A673 (cell line): ENCODE measurements around the gene EMC1. TPM values are rescaled to one million over a fixed set of nuclear protein-coding genes. Genes with fewer than 3 reads are reported as not detected.
"Not testable (repeated sequence)": the region's sequence is repeated elsewhere in the genome, so short reads cannot be mapped to it uniquely, and the experiment has no call there.

Experiments
- BruUV-seq: library from RNA; stranded (reverse); fragments of 400-500 nt; replicated peaks from 2 replicates; lab custom pipeline; 2021; lab: Mats Ljungman, UMichigan
- CTCF ChIA-PET: fragments of 300-600 bp; sonication (Branson Sonifier 250); formaldehyde crosslinking; loops from one replicate; lab custom pipeline; 2022; ENCODE audit warnings: antibody characterized with exemption; lab: Charles Lee
- POLR2A ChIA-PET: fragments of 300-600 bp; sonication (Branson Sonifier 250); formaldehyde crosslinking; loops from one replicate; lab custom pipeline; 2022; ENCODE audit warnings: antibody characterized with exemption; ENCODE audit not compliant: low non-redundant PET; lab: Charles Lee
- DNase-seq: peaks from one replicate; pipeline ENCODE4 v3.0.0-alpha.2; 2015; ENCODE audit warnings: low spot score
- H3K27ac ChIP-seq: fragments of 200-600 bp; sonication (generic); 2 replicates; pipeline ENCODE4 v1.5.1; 2016; ENCODE audit warnings: mixed run types, low read depth, mild to moderate bottlenecking, mixed read lengths, antibody characterized with exemption, low read length; ENCODE audit not compliant: poor library complexity, severe bottlenecking
- H3K27me3 ChIP-seq: fragments of 200-600 bp; sonication (generic); replicated peaks from 2 replicates; pipeline ENCODE4 v1.6.1; 2017; ENCODE audit warnings: mixed run types, low read depth, mild to moderate bottlenecking, mixed read lengths, antibody characterized with exemption, low read length; ENCODE audit not compliant: insufficient read depth, poor library complexity
- H3K36me3 ChIP-seq: fragments of 200-600 bp; sonication (generic); 2 replicates; pipeline ENCODE4 v1.6.1; 2016; ENCODE audit warnings: mixed run types, mild to moderate bottlenecking, mixed read lengths, antibody characterized with exemption, low read length; ENCODE audit not compliant: insufficient read depth, poor library complexity, severe bottlenecking
- H3K4me1 ChIP-seq: fragments of 200-600 bp; sonication (generic); 2 replicates; pipeline ENCODE4 v1.6.1; 2017; ENCODE audit warnings: mixed run types, mild to moderate bottlenecking, mixed read lengths, antibody characterized with exemption, low read length; ENCODE audit not compliant: insufficient read depth, poor library complexity, severe bottlenecking
- H3K4me3 ChIP-seq: fragments of 200-600 bp; sonication (generic); 2 replicates; pipeline ENCODE4 v1.5.1; 2016; ENCODE audit warnings: low read depth, mixed run types, mild to moderate bottlenecking, mixed read lengths, low read length; ENCODE audit not compliant: poor library complexity, severe bottlenecking
- H3K9me3 ChIP-seq: fragments of 200-600 bp; sonication (generic); 2 replicates; pipeline ENCODE4 v1.6.1; 2016; ENCODE audit warnings: mixed run types, low read depth, mild to moderate bottlenecking, mixed read lengths, antibody characterized with exemption, low read length; ENCODE audit not compliant: poor library complexity, severe bottlenecking
- EZH2 ChIP-seq: fragments of 200-600 bp; sonication (generic); IDR thresholded peaks from 2 replicates; pipeline ENCODE4 v1.6.1; 2017; ENCODE audit warnings: borderline replicate concordance, low read depth, mild to moderate bottlenecking, mixed read lengths, antibody characterized with exemption, low read length; ENCODE audit not compliant: poor library complexity, severe bottlenecking
- intact Hi-C: fragments of 100-400 bp; cut with micrococcal nuclease; formaldehyde crosslinking; loops from one replicate; pipeline ENCODE4 v1.10.0; 2022; ENCODE audit not compliant: unreplicated experiment
- total RNA-seq: library from RNA; stranded (reverse); gene quantifications from 2 replicates; pipeline ENCODE4 v1.2.3, GENCODE V29; 2021
- TF ChIP-seq, protein P1 (sequence below): fragments of 300-800, 200-600 bp; sonication (generic); conservative IDR thresholded peaks from 2 replicates; pipeline ENCODE4 v1.5.1; 2017; ENCODE audit warnings: low read depth, mild to moderate bottlenecking, antibody characterized with exemption, low read length, moderate library complexity, mixed read lengths

The EMC1 gene
- total RNA-seq, 1 experiment from 2014 or later = 84.3 TPM

- POLR2A ChIA-PET = no interaction called here
Observed at GRCh38 chr1:19187852-19188251, 63.5 kb downstream of the EMC1 start.

GRCh38 chr1:19186001-19186400, 65.3 kb downstream of the EMC1 start:
- no TSS peak for BruUV-seq
- H3K4me1 ChIP-seq = no peaks in the 10 kb centered on the region
- TF ChIP-seq, protein P1, sequence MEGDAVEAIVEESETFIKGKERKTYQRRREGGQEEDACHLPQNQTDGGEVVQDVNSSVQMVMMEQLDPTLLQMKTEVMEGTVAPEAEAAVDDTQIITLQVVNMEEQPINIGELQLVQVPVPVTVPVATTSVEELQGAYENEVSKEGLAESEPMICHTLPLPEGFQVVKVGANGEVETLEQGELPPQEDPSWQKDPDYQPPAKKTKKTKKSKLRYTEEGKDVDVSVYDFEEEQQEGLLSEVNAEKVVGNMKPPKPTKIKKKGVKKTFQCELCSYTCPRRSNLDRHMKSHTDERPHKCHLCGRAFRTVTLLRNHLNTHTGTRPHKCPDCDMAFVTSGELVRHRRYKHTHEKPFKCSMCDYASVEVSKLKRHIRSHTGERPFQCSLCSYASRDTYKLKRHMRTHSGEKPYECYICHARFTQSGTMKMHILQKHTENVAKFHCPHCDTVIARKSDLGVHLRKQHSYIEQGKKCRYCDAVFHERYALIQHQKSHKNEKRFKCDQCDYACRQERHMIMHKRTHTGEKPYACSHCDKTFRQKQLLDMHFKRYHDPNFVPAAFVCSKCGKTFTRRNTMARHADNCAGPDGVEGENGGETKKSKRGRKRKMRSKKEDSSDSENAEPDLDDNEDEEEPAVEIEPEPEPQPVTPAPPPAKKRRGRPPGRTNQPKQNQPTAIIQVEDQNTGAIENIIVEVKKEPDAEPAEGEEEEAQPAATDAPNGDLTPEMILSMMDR = no peak
- TF ChIP-seq EZH2 = no peak
- no peak overlapping the region for H3K4me3 ChIP-seq
- peaks cover 91% of the 10 kb centered on the region for H3K36me3 ChIP-seq
- ChIA-PET POLR2A (no interaction called here), CTCF (no interaction called here)
- intact Hi-C loops = no loop called here
- H3K27me3 ChIP-seq = no peaks in the 10 kb centered on the region
- no peaks in the 10 kb centered on the region for H3K9me3 ChIP-seq
- no peak overlapping the region for H3K27ac ChIP-seq
- DNase-seq = no peak

More at GRCh38 chr1:19187852-19188251, 63.5 kb downstream of the EMC1 start:
- TF ChIP-seq, protein P1 = no peak
- TF ChIP-seq EZH2 = no peak
- H3K4me3 ChIP-seq = no peak overlapping the region
- H3K4me1 ChIP-seq = no peaks in the 10 kb centered on the region
- CTCF ChIA-PET = no interaction called here
- H3K27me3 ChIP-seq = no peaks in the 10 kb centered on the region
- DNase-seq = no peak
- no peaks in the 10 kb centered on the region for H3K9me3 ChIP-seq
- no TSS peak for BruUV-seq
- H3K27ac ChIP-seq = no peak overlapping the region
- intact Hi-C loops = no loop called here
- H3K36me3 ChIP-seq = peaks cover 91% of the 10 kb centered on the region

GRCh38 chr1:19182223-19182622, 69.1 kb downstream of the EMC1 start:
- no TSS peak for BruUV-seq

DNA sequence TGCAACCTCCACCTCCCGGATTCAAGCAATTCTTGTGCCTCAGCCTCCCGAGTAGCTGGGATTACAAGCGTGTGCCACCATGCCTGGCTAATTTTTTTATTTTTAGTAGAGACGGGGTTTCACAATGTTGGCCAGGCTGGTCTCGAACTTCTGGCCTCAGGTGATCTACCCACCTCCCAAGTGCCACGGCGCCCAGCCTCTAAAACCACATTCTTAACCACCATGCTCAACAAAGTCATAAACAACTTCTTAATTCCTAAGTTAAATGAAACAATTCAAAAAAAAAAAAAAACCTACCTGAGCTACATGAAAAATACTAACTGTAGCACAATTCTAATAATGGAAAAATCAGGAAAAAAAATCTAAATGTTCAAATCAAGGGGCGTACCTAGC, 71.1 kb downstream of the EMC1 start:
- BruUV-seq, intact Hi-C loops, H3K4me1 ChIP-seq, H3K9me3 ChIP-seq, POLR2A ChIA-PET, H3K27ac ChIP-seq, DNase-seq, H3K4me3 ChIP-seq, H3K27me3 ChIP-seq: not testable (repeated sequence)
- CTCF ChIA-PET = interaction anchor here (0.7 to 1.3 kb wide), 3 partner anchors 36 to 474 kb away, joined by 4 to 6 read pairs (median 5); no protein-coding TSS in a partner anchor
- peaks cover 91% of the 10 kb centered on the region for H3K36me3 ChIP-seq

More at GRCh38 chr1:19182223-19182622, 69.1 kb downstream of the EMC1 start:
- no peak for TF ChIP-seq EZH2
- TF ChIP-seq, protein P1 = no peak
- H3K27ac ChIP-seq = no peak overlapping the region
- ChIA-PET CTCF (interaction anchor here (0.7 kb wide), 1 partner anchor 469 kb away, joined by 4 read pairs; no protein-coding TSS in a partner anchor), POLR2A (no interaction called here)
- H3K27me3 ChIP-seq = no peaks in the 10 kb centered on the region
- no peak overlapping the region for H3K4me3 ChIP-seq
- peaks cover 90% of the 10 kb centered on the region for H3K36me3 ChIP-seq
- no peak for DNase-seq
- H3K4me1 ChIP-seq = no peaks in the 10 kb centered on the region
- H3K9me3 ChIP-seq = no peaks in the 10 kb centered on the region
- intact Hi-C loops = no loop called here
